ENCODE results near the gene ALDH3B2.

ALDH3B2 gene

GRCh38 chr11:67612751-67613150 is 61.7 kb downstream of the ALDH3B2 start:
- DNase-seq: no peak
